ENCODE results near the gene IFT88. TPM values are rescaled to one million over a fixed set of nuclear protein-coding genes. Genes with fewer than 3 reads are reported as not detected.
"Not testable (repeated sequence)": the region's sequence is repeated elsewhere in the genome, so short reads cannot be mapped to it uniquely, and the experiment has no call there.

The IFT88 gene
- total and polyA plus RNA-seq, 7 donors: 6.6 to 21.8 (median 13.8) TPM

DNA sequence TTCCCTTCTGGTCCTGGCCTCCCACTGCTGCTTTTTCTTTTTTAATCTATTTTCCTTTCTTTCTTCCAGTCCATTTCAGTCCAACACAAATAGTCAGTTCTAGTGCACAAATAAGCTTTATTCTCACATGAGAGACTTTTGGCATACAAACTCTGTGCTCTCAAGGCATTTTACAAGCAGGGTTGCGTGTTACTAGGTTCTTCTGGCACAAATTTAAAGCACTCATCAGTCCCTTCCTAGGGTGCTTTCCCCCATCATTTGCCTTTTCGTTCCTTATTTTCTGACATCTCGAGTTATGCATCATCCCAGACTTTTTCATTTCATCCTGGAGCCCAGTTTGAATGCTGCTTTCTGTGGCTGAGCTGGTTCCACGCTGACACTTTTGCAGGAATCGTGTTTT is 106.8 kb downstream of the IFT88 start:
- no peaks in the 10 kb centered on the region for H3K27me3 ChIP-seq
- no peaks in the 10 kb centered on the region for H3K9me3 ChIP-seq
- H3K36me3 ChIP-seq: peaks cover 0 to 47% (median 2%) of the 10 kb centered on the region in 4 donors
- intact Hi-C loops (cut with DNase I): no loop called here
- TF ChIP-seq, protein P1, sequence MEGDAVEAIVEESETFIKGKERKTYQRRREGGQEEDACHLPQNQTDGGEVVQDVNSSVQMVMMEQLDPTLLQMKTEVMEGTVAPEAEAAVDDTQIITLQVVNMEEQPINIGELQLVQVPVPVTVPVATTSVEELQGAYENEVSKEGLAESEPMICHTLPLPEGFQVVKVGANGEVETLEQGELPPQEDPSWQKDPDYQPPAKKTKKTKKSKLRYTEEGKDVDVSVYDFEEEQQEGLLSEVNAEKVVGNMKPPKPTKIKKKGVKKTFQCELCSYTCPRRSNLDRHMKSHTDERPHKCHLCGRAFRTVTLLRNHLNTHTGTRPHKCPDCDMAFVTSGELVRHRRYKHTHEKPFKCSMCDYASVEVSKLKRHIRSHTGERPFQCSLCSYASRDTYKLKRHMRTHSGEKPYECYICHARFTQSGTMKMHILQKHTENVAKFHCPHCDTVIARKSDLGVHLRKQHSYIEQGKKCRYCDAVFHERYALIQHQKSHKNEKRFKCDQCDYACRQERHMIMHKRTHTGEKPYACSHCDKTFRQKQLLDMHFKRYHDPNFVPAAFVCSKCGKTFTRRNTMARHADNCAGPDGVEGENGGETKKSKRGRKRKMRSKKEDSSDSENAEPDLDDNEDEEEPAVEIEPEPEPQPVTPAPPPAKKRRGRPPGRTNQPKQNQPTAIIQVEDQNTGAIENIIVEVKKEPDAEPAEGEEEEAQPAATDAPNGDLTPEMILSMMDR (IDR thresholded peaks at IDR 0.05): no peak
- no peak for TF ChIP-seq EP300 (IDR thresholded peaks at IDR 0.05)
- TF ChIP-seq POLR2AphosphoS5 (IDR thresholded peaks at IDR 0.05): no peak
- no peak for TF ChIP-seq POLR2A (IDR thresholded peaks at IDR 0.05)
- H3K27ac ChIP-seq: no peak overlapping the region
- WGBS, 2 donors: 94 to 95% methylated on average over 5 of the region's 5 CpGs
- H3K4me3 ChIP-seq: no peak overlapping the region
- DNase-seq: no peak
- no peaks in the 10 kb centered on the region for H3K4me1 ChIP-seq

DNA sequence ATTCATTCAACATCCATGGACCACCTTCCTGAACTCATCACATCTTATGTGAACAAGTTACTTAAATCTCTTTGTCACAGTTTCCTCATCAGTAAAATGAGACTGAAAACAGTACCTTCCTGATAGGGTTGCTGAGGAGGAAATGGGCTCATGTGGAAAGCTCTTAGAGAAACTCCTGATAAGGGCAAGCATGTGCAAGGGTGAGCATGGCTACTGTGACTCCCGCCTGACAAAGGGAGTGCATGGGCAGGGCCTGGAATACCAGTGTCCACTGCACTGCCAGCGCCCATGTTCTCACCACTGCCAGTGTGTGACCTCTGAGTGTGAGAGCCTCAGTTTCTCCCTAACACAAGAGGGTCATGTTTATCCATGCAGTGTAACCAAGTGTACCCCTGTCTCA is 109.3 kb downstream of the IFT88 start:
- DNase-seq: no peak
- Histone ChIP-seq H3K9me3 (no peaks in the 10 kb centered on the region), H3K36me3 (peaks cover 0 to 47% (median 2%) of the 10 kb centered on the region in 4 donors), H3K27ac (no peak overlapping the region), H3K27me3 (no peaks in the 10 kb centered on the region), H3K4me1 (no peaks in the 10 kb centered on the region), H3K4me3 (no peak overlapping the region)
- TF ChIP-seq, protein P1 (IDR thresholded peaks at IDR 0.05): no peak
- TF ChIP-seq EP300 (IDR thresholded peaks at IDR 0.05) (no peak), POLR2AphosphoS5 (IDR thresholded peaks at IDR 0.05) (no peak), POLR2A (IDR thresholded peaks at IDR 0.05) (no peak)
- WGBS, 2 donors: 75 to 91% methylated on average over 2 of the region's 2 CpGs
- intact Hi-C loops (cut with DNase I): no loop called here

DNA sequence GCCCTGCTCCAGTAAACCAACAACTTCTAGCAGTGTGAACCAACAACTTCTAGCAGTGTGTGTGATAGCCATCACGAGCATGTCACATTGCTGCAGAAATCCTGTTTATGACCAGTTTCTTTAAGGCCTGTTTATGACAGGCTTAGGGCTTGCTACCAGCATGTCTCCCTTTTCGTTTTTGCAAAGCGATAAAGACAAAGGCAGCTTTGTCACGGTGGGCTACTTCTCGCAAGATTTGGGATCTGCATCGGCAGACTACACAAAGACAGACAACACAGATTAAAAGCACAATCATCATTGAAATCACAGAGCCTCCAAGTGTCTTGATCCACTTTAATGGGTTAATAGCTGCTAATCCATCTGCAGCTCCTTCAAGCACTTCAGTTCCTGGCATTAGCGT is 111.6 kb downstream of the IFT88 start:
- H3K4me1 ChIP-seq; H3K27me3 ChIP-seq; H3K27ac ChIP-seq; intact Hi-C loops (cut with DNase I); H3K4me3 ChIP-seq; H3K9me3 ChIP-seq; DNase-seq: not testable (repeated sequence)
- 73 to 91% methylated on average over 7 of the region's 7 CpGs for WGBS, 2 donors
- peaks cover 0 to 26% (median 0%) of the 10 kb centered on the region in 4 donors for H3K36me3 ChIP-seq

DNA sequence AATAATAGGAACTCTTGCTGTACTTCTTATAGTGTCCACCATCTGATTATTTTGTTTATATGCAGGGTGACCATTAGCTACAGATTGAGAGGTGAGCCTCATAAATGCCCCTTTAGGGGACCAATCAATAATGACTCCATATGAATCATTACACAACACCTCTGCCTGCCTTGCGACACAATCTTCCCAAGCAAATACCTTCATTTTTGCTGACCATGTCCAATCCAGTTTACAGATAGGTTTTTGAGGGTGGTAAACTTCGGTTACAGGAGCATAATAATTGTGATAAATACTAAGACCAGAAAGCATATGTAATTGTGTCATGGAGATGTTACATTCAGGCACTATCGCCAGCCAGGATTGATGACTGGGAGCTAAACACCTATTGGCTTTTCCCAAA is 112.9 kb downstream of the IFT88 start:
- Histone ChIP-seq H3K27ac (no peak overlapping the region), H3K36me3 (peaks cover 0 to 21% (median 0%) of the 10 kb centered on the region in 4 donors), H3K4me1 (no peaks in the 10 kb centered on the region), H3K27me3 (no peaks in the 10 kb centered on the region), H3K9me3 (no peaks in the 10 kb centered on the region), H3K4me3 (no peak overlapping the region)
- no peak for DNase-seq
- TF ChIP-seq POLR2A (IDR thresholded peaks at IDR 0.05) (no peak), EP300 (IDR thresholded peaks at IDR 0.05) (no peak), POLR2AphosphoS5 (IDR thresholded peaks at IDR 0.05) (no peak)
- TF ChIP-seq, protein P1 (IDR thresholded peaks at IDR 0.05): no peak
- WGBS, 2 donors: 82 to 96% methylated on average over 3 of the region's 3 CpGs
- intact Hi-C loops (cut with DNase I): no loop called here

DNA sequence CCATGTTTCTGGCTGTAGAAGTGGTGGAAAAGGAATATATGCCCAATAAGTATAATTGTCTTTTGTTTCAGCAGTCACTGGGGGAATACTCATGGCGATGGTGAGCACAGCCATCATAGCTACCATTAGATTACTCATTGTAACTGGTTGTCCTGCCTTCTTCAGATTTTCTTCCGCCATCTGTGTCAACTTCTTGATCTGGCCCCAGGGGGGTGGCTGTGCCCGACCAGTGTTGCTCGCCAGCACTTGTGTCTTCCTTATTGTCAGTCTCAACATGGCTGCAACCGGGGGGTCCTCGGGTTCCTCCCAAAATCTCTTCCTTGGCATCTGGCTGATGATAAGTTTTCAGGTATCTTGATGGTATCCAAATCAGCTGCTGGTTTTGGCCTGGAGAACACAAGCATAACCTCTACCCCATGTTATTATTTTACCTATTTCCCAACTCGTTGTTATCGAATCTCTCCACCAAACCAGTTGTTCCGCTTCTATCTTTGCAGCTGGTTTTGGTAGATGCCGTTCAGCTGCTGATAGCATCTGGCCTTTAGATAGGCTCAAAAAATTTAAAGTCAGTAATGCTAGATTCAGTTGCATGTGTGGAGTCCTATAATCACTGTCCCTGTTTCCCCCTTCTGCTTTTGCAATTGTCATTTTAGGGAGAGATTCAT is 113.6 kb downstream of the IFT88 start:
- Histone ChIP-seq H3K27ac (no peak overlapping the region), H3K4me1 (no peaks in the 10 kb centered on the region), H3K36me3 (peaks cover 0 to 15% (median 0%) of the 10 kb centered on the region in 4 donors), H3K4me3 (no peak overlapping the region), H3K27me3 (no peaks in the 10 kb centered on the region), H3K9me3 (no peaks in the 10 kb centered on the region)
- 96% methylated on average over 10 of the region's 10 CpGs for WGBS, 2 donors
- intact Hi-C loops (cut with DNase I): no loop called here
- DNase-seq: no peak
- TF ChIP-seq POLR2A (IDR thresholded peaks at IDR 0.05) (no peak), EP300 (IDR thresholded peaks at IDR 0.05) (no peak), POLR2AphosphoS5 (IDR thresholded peaks at IDR 0.05) (no peak)
- TF ChIP-seq, protein P1 (IDR thresholded peaks at IDR 0.05): no peak

DNA sequence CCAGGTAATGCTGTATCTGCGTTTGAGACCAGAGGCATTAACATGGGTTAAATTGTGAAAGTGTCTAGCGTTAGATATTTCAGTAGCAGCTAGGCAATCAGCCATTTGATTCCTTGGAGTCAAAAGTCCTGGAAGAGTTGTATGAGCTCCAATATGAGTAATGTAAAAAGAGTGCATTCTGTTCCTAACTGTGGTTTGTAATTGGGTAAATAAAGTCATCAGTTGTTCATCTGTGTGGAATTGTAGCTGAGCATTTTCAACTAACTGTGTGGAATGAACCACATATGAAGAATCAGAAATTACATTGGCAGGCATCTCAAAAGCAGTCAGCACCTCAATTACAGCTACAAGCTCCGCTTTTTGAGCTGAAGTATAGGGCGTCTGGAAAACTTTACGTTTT is 114.5 kb downstream of the IFT88 start:
- intact Hi-C loops (cut with DNase I); H3K27me3 ChIP-seq; H3K9me3 ChIP-seq; DNase-seq; H3K27ac ChIP-seq; H3K4me1 ChIP-seq; H3K36me3 ChIP-seq; H3K4me3 ChIP-seq: not testable (repeated sequence)
- WGBS, 2 donors: 80 to 93% methylated on average over 5 of the region's 5 CpGs
